AG10803 (cell line): ENCODE measurements around the gene FAM168B.

Source experiments
- DNase-seq: peaks from one replicate; pipeline ENCODE4 v3.0.0; 2010; ENCODE audit warnings: low read depth
- H3K4me3 ChIP-seq: 2 replicates; pipeline ENCODE4 v1.5.1; 2011; ENCODE audit warnings: mild to moderate bottlenecking, low read length, control low read depth
- TF ChIP-seq, protein P1 (sequence below): conservative IDR thresholded peaks from 2 replicates; pipeline ENCODE4 v1.5.1; 2011; ENCODE audit warnings: mild to moderate bottlenecking, low read length, control low read depth, inconsistent platforms

Gene FAM168B

DNA sequence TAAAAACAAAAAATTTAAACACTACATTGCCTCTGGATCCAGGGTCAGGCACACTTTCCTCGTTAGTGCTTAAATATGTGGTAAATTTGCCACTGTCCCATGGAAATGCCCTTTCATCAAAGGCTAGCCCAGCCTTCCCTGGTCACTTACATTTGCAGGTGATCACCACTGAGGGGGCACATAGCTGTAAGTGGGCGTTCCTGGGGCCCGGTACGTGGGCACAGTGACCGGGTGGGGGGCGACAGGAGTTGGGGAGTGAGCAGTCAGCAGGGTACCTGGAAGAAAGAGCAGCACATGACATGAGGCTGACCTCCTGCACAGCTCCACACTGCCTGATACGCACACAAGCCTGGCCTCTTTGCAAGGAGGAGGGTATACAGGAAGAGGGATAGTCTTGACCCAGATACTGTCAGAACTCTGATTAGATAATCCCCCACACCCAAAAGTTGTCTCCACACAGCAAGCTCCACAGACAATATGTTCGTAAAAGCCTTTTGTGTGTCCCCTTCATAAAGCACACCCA lies 40.5 kb downstream of the FAM168B start:
- TF ChIP-seq, protein P1, sequence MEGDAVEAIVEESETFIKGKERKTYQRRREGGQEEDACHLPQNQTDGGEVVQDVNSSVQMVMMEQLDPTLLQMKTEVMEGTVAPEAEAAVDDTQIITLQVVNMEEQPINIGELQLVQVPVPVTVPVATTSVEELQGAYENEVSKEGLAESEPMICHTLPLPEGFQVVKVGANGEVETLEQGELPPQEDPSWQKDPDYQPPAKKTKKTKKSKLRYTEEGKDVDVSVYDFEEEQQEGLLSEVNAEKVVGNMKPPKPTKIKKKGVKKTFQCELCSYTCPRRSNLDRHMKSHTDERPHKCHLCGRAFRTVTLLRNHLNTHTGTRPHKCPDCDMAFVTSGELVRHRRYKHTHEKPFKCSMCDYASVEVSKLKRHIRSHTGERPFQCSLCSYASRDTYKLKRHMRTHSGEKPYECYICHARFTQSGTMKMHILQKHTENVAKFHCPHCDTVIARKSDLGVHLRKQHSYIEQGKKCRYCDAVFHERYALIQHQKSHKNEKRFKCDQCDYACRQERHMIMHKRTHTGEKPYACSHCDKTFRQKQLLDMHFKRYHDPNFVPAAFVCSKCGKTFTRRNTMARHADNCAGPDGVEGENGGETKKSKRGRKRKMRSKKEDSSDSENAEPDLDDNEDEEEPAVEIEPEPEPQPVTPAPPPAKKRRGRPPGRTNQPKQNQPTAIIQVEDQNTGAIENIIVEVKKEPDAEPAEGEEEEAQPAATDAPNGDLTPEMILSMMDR, result no peak
- DNase-seq, result no peak
- no peak overlapping the region for H3K4me3 ChIP-seq

DNA sequence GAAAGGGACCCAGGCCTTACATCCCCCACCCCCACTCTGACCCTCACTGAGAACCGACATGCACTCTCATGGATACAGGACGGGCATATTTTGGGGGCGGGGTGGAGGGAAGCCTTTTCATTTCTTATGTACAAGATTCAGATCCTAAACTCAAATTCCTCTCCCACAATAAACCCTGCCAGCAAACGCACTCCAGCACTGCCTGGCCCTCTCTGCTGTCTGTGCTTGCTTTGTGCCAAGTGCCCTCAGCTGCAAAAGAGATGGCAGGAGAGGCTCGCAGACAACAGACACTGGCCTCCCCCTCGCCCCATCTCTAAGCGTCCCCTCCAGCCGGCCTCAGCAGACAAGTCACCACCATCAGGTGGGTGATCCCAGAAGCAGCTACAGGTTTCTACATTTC lies 42.4 kb downstream of the FAM168B start:
- no peak overlapping the region for H3K4me3 ChIP-seq
- no peak for DNase-seq
- TF ChIP-seq, protein P1, result no peak

DNA sequence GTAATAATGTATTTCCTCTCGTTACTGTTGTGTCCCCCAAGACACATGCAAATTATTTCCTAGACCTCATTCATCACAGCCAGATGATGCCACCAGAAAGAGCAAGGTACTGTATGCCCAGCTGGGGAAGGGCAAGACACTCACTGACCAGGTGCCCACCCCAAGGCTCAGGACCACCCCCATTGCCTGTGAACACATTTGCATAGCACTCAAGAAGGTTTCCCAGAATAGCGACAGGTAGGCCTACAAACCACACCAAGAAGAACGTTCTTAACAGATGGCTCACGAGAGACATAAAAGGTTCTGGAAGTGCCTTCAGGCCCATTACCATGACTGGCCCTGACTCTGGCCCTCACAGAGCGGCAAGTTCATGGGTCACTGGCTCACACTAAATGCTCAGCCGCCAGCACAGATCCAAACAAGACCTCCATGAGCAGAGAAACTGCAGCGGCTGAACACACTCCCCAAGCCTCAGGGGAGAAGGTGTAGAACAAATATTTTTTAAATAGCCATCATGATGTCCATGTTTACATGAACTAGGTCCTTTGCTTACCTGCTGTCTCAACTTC lies 44.0 kb downstream of the FAM168B start:
- TF ChIP-seq, protein P1, result no peak
- no peak for DNase-seq
- H3K4me3 ChIP-seq, result no peak overlapping the region

DNA sequence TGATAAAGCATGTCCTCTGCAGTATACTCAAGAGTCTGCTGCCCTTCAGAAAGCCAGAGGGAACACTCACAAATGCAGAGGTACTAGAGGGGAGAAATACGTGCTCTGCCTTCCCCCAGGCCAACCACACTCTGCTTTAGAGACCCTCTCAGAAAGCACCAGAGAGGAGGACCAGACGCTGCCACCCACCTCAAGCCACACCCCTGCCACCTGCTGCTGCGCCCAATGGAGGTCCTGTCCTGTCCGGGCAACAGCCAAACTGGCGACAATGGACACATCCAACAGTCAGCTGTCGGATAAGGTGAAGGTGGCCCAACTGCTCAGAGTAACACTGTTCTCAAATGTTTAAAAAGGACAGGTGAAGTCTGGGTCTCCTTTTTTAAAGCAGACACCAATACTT lies 44.6 kb downstream of the FAM168B start:
- no peak overlapping the region for H3K4me3 ChIP-seq
- TF ChIP-seq, protein P1, result no peak
- DNase-seq, result no peak

DNA sequence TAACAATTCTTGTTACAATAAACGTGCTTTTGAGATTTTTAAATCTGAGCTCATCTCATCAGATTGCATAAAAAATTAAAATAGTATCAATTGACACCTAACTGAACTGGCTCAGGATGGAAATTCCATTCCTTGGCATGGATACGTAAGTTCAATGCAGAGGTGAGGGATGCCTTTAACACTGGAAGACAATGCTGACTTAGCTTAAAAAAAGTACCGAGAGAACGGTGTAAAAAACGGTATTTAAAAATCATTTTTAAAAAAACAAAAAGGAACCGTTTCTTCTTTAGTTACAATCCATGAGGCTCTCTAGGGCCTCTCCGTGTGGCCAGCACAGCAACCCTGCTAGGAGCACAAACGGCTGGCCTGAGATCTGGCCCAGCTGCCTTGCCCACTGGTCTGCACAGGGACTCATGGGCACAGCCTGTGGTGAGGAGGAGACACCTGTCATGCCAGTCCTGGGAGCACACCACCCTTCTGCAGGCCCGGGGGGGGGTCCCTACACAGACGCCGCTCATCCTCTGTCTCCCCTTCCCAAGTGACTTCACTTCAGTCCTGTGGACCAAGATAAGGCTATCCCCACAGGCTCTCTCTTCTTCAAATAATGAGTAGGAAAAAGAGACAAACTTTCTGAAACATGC lies 45.2 kb downstream of the FAM168B start:
- no peak overlapping the region for H3K4me3 ChIP-seq
- TF ChIP-seq, protein P1, result no peak
- no peak for DNase-seq

DNA sequence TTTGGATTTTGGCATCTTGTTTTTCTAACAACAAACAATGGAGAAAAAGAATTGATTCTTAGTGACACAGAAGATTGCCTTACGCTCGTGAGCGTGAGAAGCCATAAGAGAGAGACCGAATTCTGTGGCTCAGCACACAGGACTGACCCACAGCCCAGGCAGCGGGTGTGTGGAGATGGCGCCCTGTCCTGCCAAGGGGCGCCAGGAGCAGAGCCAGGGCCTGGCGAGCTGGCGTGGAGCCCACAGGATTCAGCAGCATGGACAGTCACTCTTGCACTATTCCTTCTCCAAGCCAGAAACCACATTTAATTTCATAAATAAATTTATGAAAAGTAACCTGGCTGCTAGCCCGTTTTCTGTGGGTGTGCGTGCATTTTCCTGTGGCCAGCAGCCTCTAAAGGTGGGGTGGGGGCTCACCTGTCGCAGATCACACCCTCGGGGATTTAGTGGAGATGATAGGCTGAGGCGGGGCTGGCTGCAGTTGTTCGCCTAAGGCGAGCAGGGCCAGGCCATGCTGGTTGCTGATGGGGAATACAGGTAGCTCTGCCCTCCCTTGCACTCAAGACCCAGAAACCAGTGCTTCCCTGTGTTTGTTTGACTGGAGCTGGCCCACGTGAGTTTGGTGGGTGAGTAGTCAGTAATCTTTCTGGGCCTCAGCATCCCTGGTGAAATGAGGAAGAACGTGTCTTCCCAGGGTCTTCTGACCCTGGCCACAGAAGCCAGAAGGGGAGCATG lies 46.2 kb downstream of the FAM168B start:
- TF ChIP-seq, protein P1, result no peak
- H3K4me3 ChIP-seq, result no peak overlapping the region
- no peak for DNase-seq
